RWPE1 (cell line): ENCODE results near the gene KRTAP9-8.

Source experiments
- CTCF ChIA-PET: fragments of 350-600 bp; sonication (Branson Sonifier 250); formaldehyde crosslinking; extraction: SDS; loops from one replicate; lab custom pipeline; 2021; lab: Yijun Ruan, JAX
- POLR2A ChIA-PET: fragments of 400-600 bp; formaldehyde crosslinking; extraction: SDS; loops from one replicate; lab custom pipeline; 2020; ENCODE audit warnings: antibody characterized with exemption; ENCODE audit not compliant: low non-redundant PET; lab: Yijun Ruan, JAX
- DNase-seq: peaks from one replicate; pipeline ENCODE4 v3.0.0; 2012; ENCODE audit warnings: low spot score
- H3K27ac ChIP-seq: fragments of 450-650 bp; 2 replicates; pipeline ENCODE4 v1.5.1; 2017
- CTCF ChIP-seq: fragments of 450-650 bp; conservative IDR thresholded peaks from 2 replicates; pipeline ENCODE4 v1.5.1; 2017; ENCODE audit warnings: low read depth, mild to moderate bottlenecking

KRTAP9-8 gene

GRCh38 chr17:41284546-41284945 is 46.7 kb downstream of the KRTAP9-8 start:
- TF ChIP-seq CTCF, result no peak
- DNase-seq, result no peak
- ChIA-PET CTCF (no interaction called here), POLR2A (no interaction called here)
- H3K27ac ChIP-seq, result no peak overlapping the region

DNA sequence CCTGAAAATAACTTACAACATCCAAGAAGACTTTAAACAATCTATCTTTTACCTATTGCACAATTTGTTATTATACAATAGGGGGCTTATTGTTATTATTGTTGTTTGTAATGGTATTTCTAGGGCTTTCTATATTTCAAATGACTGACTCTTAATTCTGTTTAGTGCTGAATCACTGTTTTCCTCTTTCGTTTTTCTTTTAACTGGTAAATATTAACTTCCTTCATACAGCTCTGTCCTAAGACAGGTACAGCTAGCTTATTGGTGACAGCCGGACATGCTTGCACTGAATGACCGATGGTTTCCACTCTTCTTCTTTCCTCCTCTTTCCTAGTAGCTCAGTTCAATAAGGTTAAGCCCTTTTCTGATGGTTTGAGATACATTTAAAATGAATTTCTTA is 49.3 kb downstream of the KRTAP9-8 start:
- DNase-seq, result no peak
- H3K27ac ChIP-seq, result no peak overlapping the region

More for the DNA sequence above, 49.3 kb downstream of the KRTAP9-8 start:
- ChIA-PET POLR2A (interaction anchor here (0.7 kb wide), 1 partner anchor 247 kb away, joined by 3 read pairs; no protein-coding TSS in a partner anchor), CTCF (no interaction called here)
- no peak for TF ChIP-seq CTCF
